Measurements from ENCODE around the gene WIPI1.

GRCh38 chr17:68377771-68378267, 79.5 kb downstream of the WIPI1 start:
- no peak for TF ChIP-seq CTCF (IDR thresholded peaks at IDR 0.05)
- TF ChIP-seq TCF7L2 (IDR thresholded peaks at IDR 0.05; ENCODE audit: low read depth, low read length): no peak
- TF ChIP-seq SIN3A (IDR thresholded peaks at IDR 0.05; ENCODE audit: borderline replicate concordance, insufficient read depth, low read depth, low read length): no peak

Measured in Panc1 (cell line).